GM23338 (cell line): Measurements from ENCODE around the gene TSPEAR. TPM values are rescaled to one million over a fixed set of nuclear protein-coding genes. Genes with fewer than 3 reads are reported as not detected.

ENCODE experiments used
- ATAC-seq: fragments of 200-7000 bp; cut with Tn5 transposase; 3 replicates; pipeline ENCODE4 v1.9.1; 2020
- DNase-seq: peaks from one replicate; pipeline ENCODE4 v3.0.0-alpha.2; 2015; ENCODE audit warnings: low spot score
- H2AFZ ChIP-seq: fragments of 200-600 bp; sonication (generic); 2 replicates; pipeline ENCODE4 v1.8.0; 2016; ENCODE audit warnings: antibody characterized with exemption, mild to moderate bottlenecking, moderate library complexity
- H3F3A ChIP-seq: fragments of 200-600 bp; sonication (generic); replicated peaks from 2 replicates; pipeline ENCODE4 v1.8.0; 2017; ENCODE audit warnings: antibody characterized with exemption, mixed run types, low read depth
- H3K27ac ChIP-seq: fragments of 200-600 bp; sonication (generic); 2 replicates; pipeline ENCODE4 v1.6.1; 2016; ENCODE audit warnings: low read depth
- H3K27me3 ChIP-seq: fragments of 200-600 bp; sonication (generic); 2 replicates; pipeline ENCODE4 v1.8.0; 2016; ENCODE audit warnings: mild to moderate bottlenecking, mixed run types, moderate library complexity; ENCODE audit not compliant: insufficient read depth
- H3K36me3 ChIP-seq: fragments of 200-600 bp; sonication (generic); 2 replicates; pipeline ENCODE4 v1.8.0; 2016; ENCODE audit warnings: mild to moderate bottlenecking; ENCODE audit not compliant: insufficient read depth
- H3K4me1 ChIP-seq: fragments of 200-600 bp; sonication (generic); 2 replicates; pipeline ENCODE4 v1.8.0; 2016; ENCODE audit warnings: mild to moderate bottlenecking, moderate library complexity; ENCODE audit not compliant: insufficient read depth
- H3K4me2 ChIP-seq: fragments of 200-600 bp; sonication (generic); 2 replicates; pipeline ENCODE4 v1.7.1; 2017; ENCODE audit warnings: mixed run types
- H3K4me3 ChIP-seq: fragments of 200-600 bp; sonication (generic); 2 replicates; pipeline ENCODE4 v1.6.1; 2016; ENCODE audit warnings: mixed run types
- H3K79me2 ChIP-seq: fragments of 200-600 bp; sonication (generic); replicated peaks from 2 replicates; pipeline ENCODE4 v1.8.0; 2017; ENCODE audit warnings: mild to moderate bottlenecking; ENCODE audit not compliant: insufficient read depth
- H3K9me2 ChIP-seq: fragments of 200-600 bp; sonication (generic); 2 replicates; pipeline ENCODE4 v1.8.0; 2017; ENCODE audit not compliant: insufficient read depth
- H4K20me1 ChIP-seq: fragments of 200-600 bp; sonication (generic); replicated peaks from 2 replicates; pipeline ENCODE4 v1.8.0; 2017; ENCODE audit warnings: mild to moderate bottlenecking; ENCODE audit not compliant: insufficient read depth
- H3K27ac Mint-ChIP-seq: 2 replicates; pipeline ENCODE4 v1.8.0; 2020; ENCODE audit warnings: inconsistent platforms, mild to moderate bottlenecking, moderate library complexity, mixed read lengths
- H3K27me3 Mint-ChIP-seq: 3 replicates; pipeline ENCODE4 v1.8.0; 2022; ENCODE audit warnings: low read depth, mild to moderate bottlenecking, moderate library complexity, mixed read lengths, inconsistent platforms; ENCODE audit not compliant: insufficient read depth, poor library complexity
- H3K36me3 Mint-ChIP-seq: 3 replicates; pipeline ENCODE4 v1.8.0; 2021; ENCODE audit warnings: low read depth, mild to moderate bottlenecking, inconsistent platforms, moderate library complexity, mixed read lengths
- H3K4me1 Mint-ChIP-seq: 3 replicates; pipeline ENCODE4 v1.8.0; 2020; ENCODE audit warnings: mild to moderate bottlenecking, inconsistent platforms, mixed read lengths
- H3K4me3 Mint-ChIP-seq: 3 replicates; pipeline ENCODE4 v1.8.0; 2021; ENCODE audit warnings: moderate library complexity, mild to moderate bottlenecking, inconsistent platforms, mixed read lengths
- H3K9me3 Mint-ChIP-seq: 3 replicates; pipeline ENCODE4 v1.8.0; 2020; ENCODE audit warnings: moderate library complexity, mild to moderate bottlenecking, inconsistent platforms, mixed read lengths
- ETS1 ChIP-seq: IDR thresholded peaks from 2 replicates; pipeline ENCODE4 v1.6.1; 2016; ENCODE audit warnings: antibody characterized with exemption
- EZH2 ChIP-seq: fragments of 200-600 bp; sonication (generic); IDR thresholded peaks from one replicate; pipeline ENCODE4 v1.8.0; 2017; ENCODE audit warnings: antibody characterized with exemption, mild to moderate bottlenecking, low read depth; ENCODE audit not compliant: unreplicated experiment
- EZH2phosphoT487 ChIP-seq: fragments of 200-600 bp; sonication (generic); IDR thresholded peaks from one replicate; pipeline ENCODE4 v1.8.1; 2018; ENCODE audit warnings: antibody characterized with exemption; ENCODE audit not compliant: unreplicated experiment
- JUNB ChIP-seq: IDR thresholded peaks from one replicate; pipeline ENCODE4 v1.6.1; 2016; ENCODE audit warnings: antibody characterized with exemption; ENCODE audit not compliant: unreplicated experiment
- NANOG ChIP-seq: IDR thresholded peaks from 2 replicates; pipeline ENCODE4 v1.6.1; 2016; ENCODE audit warnings: antibody characterized with exemption, borderline replicate concordance
- POLR2AphosphoS5 ChIP-seq: IDR thresholded peaks from 2 replicates; pipeline ENCODE4 v1.6.1; 2016; ENCODE audit warnings: antibody characterized with exemption, low read depth
- REST ChIP-seq: IDR thresholded peaks from one replicate; pipeline ENCODE4 v1.6.1; 2018; ENCODE audit warnings: antibody characterized with exemption; ENCODE audit not compliant: unreplicated experiment
- STAT1 ChIP-seq: IDR thresholded peaks from one replicate; pipeline ENCODE4 v1.6.1; 2016; ENCODE audit warnings: antibody characterized with exemption; ENCODE audit not compliant: unreplicated experiment
- ZNF331 ChIP-seq: fragments of 250-450 bp; sonication (Bioruptor Pico); IDR thresholded peaks from 2 replicates; pipeline ENCODE4 v1.5.0; 2020; ENCODE audit warnings: low read depth, mild to moderate bottlenecking, moderate library complexity
- ZNF462 ChIP-seq: fragments of 250-450 bp; sonication (Bioruptor Pico); IDR thresholded peaks from 2 replicates; pipeline ENCODE4 v1.5.0; 2020; ENCODE audit warnings: mild to moderate bottlenecking, moderate library complexity
- polyA plus RNA-seq: library from polyadenylated mRNA; unstranded; fragments of >200 nt; fragmentation: Nextera tagmentation; extraction: Ambion mirVana; gene quantifications from 2 replicates; pipeline ENCODE4 v1.2.1, GENCODE V29; 2016
- total RNA-seq: library from RNA; depleted of rRNA; stranded (reverse); fragments of >200 nt; shearing (Covaris generic); gene quantifications from 2 replicates; pipeline ENCODE4 v1.2.3, GENCODE V29; 2014

Gene TSPEAR
- total and polyA plus RNA-seq, 2 experiments from 2014 or later = 0.35 to 0.92 TPM

GRCh38 chr21:44540741-44541288 lies 170.6 kb downstream of the TSPEAR start:
- no peak overlapping the region for H3K27ac Mint-ChIP-seq
- H3K27ac ChIP-seq = no peak overlapping the region
- H3F3A ChIP-seq = no peaks in the 10 kb centered on the region
- no peak overlapping the region for H3K4me3 ChIP-seq
- no peaks in the 10 kb centered on the region for H3K79me2 ChIP-seq
- ATAC-seq = no peak
- no peaks in the 10 kb centered on the region for H3K36me3 ChIP-seq
- no peak for DNase-seq
- H2AFZ ChIP-seq = no peak overlapping the region
- no peaks in the 10 kb centered on the region for H3K27me3 ChIP-seq
- H3K4me2 ChIP-seq = no peak overlapping the region
- no peaks in the 10 kb centered on the region for H3K9me2 ChIP-seq
- no peak for TF ChIP-seq ETS1
- TF ChIP-seq EZH2 = no peak
- TF ChIP-seq ZNF331 (CRISPR knock-in tag) = no peak
- TF ChIP-seq STAT1 = no peak
- no peak for TF ChIP-seq EZH2phosphoT487
- TF ChIP-seq NANOG = no peak
- TF ChIP-seq JUNB = no peak
- TF ChIP-seq POLR2AphosphoS5 = no peak
- no peak for TF ChIP-seq ZNF462 (CRISPR knock-in tag)
- TF ChIP-seq REST = no peak
- no peak overlapping the region for H3K4me3 Mint-ChIP-seq
- H4K20me1 ChIP-seq = no peaks in the 10 kb centered on the region
- no peaks in the 10 kb centered on the region; the same call in 2 of the 3 replicates for H3K4me1 Mint-ChIP-seq
- no peaks in the 10 kb centered on the region for H3K4me1 ChIP-seq
- H3K9me3 Mint-ChIP-seq = peaks cover 4% of the 10 kb centered on the region
- H3K27me3 Mint-ChIP-seq = peaks cover 3% of the 10 kb centered on the region
- H3K36me3 Mint-ChIP-seq = peaks cover 5% of the 10 kb centered on the region; the same call in 2 of the 3 replicates
